LNCAP (cell line): Measurements from ENCODE around the gene TRPV2.

ENCODE experiments used
- CTCF ChIP-seq: fragments of 450-650 bp; IDR thresholded peaks from 2 replicates; pipeline ENCODE4 v1.5.1; 2017; ENCODE audit warnings: mild to moderate bottlenecking

The TRPV2 gene

GRCh38 chr17:16443511-16444257 is 28.3 kb downstream of the TRPV2 start:
- TF ChIP-seq CTCF: no peak

- TF ChIP-seq CTCF: no peak
These were observed 29.0 kb downstream of the TRPV2 start for GRCh38 chr17:16444258-16444886.

- TF ChIP-seq CTCF: no peak
These were observed 31.1 kb downstream of the TRPV2 start for GRCh38 chr17:16446338-16446983.

GRCh38 chr17:16447676-16448075 is 32.3 kb downstream of the TRPV2 start:
- no peak for TF ChIP-seq CTCF

- TF ChIP-seq CTCF: no peak
These were observed 33.1 kb downstream of the TRPV2 start for GRCh38 chr17:16448490-16448889.

GRCh38 chr17:16449121-16449570 is 33.8 kb downstream of the TRPV2 start:
- no peak for TF ChIP-seq CTCF

- no peak for TF ChIP-seq CTCF
These were observed 34.7 kb downstream of the TRPV2 start for GRCh38 chr17:16450028-16450427.
